HG02870 (cell line): ENCODE data around the gene KDM4C.
A peak's percentile ranks its signal among the peaks of the same experiment; 100 is the strongest.

Experiments used
- ATAC-seq: cut with Tn5 transposase; IDR thresholded peaks from one replicate; pipeline ENCODE4 v1.9.1; 2021; ENCODE audit warnings: mild to moderate bottlenecking, moderate library complexity; ENCODE audit not compliant: unreplicated experiment

Gene KDM4C

DNA sequence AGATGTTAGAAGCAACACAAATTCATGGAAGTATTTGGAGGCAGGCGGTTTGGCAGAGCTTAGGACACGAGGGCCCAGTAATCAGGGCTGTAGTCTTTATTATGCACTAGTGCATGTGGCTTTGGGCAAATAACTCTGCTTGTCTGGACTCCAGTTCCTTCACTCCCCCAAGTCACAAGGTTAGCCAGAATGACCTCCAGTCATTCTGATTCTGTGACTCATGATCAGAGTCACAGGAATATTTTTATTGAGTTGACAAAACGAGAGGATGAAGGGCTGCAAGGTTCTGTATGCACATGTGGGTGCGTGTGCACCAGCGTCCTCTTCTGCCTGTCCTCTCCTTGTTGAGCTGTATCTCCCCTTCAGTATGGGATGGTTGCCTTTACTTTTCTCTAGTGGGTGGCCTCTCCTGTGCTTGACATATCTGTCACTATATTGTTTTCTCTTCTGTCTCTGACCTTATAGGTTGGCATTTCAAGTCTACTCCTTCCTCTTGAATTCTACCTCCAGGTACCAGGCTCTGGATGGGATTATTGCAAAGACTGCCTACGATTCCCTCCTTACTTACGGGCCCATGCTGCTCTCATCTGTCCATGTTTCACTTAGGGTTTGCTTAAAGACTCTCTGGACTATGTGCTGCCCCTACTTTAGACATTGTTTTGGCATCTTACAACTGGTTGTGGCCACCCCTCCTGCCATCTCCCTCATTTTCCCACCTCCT lies 94.6 kb downstream of the KDM4C start:
- ATAC-seq = no peak

DNA sequence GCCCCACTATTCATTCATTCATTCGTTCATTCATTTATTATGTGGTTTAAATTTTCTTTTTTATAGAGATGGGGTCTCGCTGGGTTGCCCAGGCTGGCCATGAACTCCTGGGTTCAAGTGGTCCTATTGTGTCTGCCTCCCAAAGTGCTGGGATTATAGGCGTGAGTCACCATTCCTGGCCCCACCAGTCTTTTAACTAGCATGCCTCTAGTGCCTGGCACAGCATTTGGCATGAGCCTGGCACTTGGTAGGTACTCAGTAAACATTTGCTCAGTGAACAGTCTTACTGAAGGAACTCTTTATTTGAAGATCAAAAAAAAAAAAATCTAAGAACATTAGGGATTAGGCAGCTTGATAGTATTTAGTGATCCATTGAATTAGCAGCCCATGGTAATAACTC lies 98.1 kb downstream of the KDM4C start:
- ATAC-seq = no peak

DNA sequence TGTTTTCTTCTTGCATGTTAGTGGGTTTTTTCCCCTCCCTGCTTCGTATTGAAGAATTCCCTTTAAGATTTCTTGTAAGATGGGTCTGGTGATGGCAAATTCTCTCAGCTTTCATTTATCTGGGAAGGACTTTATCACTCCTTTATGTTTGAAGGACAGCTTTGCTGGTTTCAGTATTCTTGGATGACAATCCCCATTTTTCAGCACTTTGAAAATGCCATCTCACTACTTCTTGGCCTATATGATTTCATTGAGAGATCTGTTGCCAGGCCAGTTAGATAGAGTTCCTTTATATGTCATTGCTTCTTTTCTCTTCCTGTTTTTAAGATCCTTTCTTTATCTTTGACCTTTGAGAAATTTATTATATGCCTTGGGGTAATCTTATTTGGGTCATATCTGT lies 106.3 kb downstream of the KDM4C start:
- ATAC-seq = no peak

DNA sequence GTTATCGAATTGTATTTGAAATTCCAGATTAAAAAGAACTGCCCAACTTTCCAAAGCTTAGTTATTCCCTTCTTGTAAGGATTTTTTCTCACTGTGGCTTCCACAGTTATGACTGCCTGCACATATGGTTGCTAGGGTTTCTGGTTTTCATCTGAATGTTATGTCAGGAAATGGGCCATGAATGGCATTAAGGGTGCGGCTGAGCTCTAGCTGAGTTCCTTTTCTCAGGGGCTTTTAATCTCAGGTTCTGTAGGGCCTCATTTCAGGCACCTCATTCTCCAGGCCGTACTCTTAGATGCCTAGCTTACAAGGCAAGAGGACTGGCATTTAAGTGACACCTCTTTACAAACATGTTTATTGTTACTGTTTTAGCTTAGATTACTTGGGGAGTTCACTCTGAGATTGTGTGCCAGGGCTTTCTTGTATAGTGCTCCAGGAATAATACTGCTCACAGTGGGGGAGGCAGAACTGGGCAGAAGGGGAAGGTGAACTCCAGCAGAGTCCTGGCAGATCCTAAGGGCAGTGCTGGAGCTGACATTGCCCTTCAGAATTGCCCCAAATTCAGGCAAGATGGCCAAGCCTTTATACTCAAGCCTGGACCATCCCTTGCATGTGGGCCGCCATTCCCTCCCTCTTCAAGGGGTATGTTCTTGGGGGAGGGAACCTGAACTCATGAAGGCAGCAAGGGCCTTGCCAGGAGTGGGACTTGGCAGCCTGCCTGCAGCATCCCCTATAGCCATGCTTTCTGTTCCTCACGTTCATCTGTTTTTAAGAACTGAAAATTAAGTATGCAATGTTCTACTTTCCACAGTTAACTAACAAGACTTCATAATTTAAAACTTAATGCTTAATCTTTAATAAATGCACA lies 111.5 kb downstream of the KDM4C start:
- ATAC-seq = no peak

- ATAC-seq = no peak
These were observed 112.4 kb downstream of the KDM4C start for GRCh38 chr9:6870149-6870548.

GRCh38 chr9:6870650-6871477 lies 113.1 kb downstream of the KDM4C start:
- no peak for ATAC-seq

- no peak for ATAC-seq
These were observed 116.1 kb downstream of the KDM4C start for GRCh38 chr9:6873857-6874256.

DNA sequence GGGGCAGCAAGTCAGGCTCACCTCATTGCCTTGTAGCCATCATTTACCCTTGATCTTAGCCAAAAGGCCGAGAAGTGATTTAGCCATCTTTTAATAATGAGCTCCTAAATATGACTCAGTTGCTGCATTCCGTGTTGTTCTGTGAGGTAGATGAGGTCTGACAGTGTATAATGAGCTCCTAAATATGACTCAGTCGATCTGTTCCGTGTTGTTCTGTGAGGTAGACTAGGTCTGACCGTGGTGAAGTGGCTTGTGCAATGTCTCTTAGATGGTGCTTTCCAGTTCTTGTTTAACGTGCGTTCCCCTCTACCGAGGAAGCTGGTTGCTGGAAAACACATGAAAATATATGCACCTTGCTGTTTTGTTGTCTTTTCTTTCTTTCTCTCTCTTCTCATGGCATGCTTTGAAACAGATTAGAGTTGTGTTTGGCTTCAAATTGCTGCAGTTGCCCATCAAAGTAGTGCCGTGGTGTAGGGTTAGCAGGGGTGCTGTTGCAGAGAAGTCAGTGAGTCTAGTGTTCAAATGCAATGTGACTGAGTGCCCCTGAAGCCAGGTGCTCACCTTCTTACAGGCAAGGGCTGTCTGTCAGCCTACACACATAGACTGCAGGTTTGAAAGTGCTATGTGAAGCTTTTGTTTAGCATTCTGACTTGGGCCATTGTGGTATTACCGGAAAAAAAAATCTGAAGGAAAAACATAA lies 118.6 kb downstream of the KDM4C start:
- no peak for ATAC-seq

GRCh38 chr9:6877671-6878161 lies 119.9 kb downstream of the KDM4C start:
- ATAC-seq = no peak

- ATAC-seq = no peak
These were observed 122.9 kb downstream of the KDM4C start for GRCh38 chr9:6880626-6881025.

- no peak for ATAC-seq
These were observed 126.3 kb downstream of the KDM4C start for GRCh38 chr9:6884101-6884500.

DNA sequence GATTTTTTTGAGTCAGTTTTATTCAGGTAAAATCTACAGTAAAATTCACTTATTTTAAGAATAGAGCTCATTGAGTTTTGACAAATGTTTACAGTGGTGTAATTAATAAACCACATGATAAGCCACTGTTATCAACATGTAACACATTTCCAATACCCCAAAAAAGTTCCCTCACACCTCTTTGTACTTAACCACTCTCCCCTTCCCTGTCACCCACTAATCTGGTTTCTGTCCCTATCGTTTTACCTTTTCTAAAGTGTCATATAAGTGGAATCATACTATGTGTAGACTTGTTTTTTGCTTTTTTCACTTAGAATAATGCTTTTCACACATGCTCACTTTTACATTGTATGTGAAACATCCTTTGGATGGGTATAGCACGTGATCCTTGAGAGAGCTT lies 127.2 kb downstream of the KDM4C start:
- no peak for ATAC-seq

DNA sequence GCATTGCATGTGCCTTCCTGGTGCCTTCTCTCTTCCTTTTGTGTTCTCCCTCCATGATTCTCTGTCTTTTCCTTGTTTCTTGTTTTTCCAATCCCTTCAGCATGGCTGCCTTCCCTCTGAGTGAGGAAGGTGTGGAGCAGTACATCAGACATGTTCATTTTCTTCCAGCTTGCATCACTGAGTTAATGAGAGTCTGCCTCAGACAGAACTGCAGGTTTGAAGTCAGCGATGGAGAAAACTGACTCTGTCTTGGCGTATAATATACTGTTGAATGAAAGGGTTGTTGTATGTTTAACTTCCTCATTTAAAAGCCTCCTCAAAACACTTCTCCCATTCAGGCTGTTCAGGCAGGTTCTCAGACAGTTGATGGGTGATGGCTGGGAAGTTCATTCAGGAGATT lies 129.3 kb downstream of the KDM4C start:
- no peak for ATAC-seq

DNA sequence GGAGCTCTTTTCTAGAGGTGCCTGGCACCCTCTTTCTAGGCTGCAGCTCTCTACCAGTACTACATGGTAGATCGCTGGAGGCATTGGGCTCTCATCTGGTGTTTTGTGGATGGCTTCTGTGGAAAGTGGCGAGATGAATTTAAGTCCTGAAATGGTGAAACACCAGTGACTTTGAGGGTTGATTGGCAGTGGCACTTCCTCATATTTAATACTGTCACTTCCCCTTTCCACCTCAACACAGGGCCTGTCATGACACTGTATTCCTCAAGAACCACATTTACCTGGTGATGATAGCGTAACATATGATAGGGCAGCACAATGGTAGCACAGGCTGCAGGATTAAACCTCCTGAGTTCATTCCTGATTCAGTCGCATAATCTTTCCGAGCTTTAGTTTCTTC lies 132.1 kb downstream of the KDM4C start:
- no peak for ATAC-seq

- ATAC-seq = peak; percentile 23
These were observed 135.8 kb downstream of the KDM4C start for GRCh38 chr9:6893350-6894131.

DNA sequence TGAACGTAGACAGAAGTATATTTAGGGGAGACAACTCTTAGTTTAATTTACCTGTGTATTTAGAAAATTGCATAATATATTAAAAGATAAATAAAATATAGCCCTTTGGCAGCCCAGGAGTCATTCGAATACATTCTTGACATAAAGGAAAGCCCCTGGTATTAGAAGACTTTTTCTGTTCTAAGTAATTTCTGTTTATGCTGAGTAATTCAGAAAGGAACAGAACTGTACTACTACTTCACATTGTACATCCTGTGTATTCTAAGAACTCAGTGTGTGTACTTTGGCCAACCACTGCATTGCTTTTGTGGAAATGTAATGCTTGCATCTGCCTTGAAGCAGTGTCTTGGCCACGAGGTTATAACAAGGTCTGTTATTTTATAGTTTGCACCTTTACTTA lies 136.4 kb downstream of the KDM4C start:
- peak; percentile 97 for ATAC-seq

DNA sequence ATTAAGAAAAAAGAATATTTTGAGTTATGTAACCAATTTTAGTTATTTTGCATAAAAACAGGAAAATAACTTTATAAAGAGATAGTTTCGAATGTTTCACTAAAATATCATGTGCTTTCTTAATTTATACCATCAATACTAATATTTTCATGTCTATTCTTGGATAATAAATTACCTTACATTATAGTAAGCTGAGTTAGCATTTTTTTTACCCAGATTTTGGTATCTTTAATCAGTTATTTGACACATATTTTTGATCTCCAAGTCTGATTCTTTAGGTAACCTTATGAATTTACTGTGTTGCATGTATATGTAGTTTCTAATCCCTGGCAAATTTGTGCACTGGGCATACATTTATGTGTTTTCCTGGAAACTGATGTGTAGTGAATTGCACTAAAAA lies 138.0 kb downstream of the KDM4C start:
- ATAC-seq = no peak

DNA sequence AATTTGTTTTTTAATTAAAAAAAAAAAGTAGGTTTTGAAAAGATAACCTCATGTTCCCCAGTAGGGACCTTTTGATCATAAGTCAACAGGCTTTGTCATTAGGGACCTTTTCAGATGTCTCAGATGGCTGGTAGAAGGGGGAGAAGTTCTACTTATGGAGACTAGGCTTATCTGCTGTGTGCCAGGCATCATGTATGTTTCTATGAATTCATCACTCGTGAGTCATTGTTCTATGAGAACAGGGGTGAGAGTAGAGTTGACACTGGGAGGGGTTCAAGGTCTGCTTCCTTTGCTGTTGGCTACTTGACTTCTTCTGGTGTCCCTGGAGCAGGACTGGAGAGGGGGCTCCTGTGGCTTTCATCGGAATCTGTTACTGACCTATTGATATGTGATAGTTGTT lies 138.8 kb downstream of the KDM4C start:
- no peak for ATAC-seq

DNA sequence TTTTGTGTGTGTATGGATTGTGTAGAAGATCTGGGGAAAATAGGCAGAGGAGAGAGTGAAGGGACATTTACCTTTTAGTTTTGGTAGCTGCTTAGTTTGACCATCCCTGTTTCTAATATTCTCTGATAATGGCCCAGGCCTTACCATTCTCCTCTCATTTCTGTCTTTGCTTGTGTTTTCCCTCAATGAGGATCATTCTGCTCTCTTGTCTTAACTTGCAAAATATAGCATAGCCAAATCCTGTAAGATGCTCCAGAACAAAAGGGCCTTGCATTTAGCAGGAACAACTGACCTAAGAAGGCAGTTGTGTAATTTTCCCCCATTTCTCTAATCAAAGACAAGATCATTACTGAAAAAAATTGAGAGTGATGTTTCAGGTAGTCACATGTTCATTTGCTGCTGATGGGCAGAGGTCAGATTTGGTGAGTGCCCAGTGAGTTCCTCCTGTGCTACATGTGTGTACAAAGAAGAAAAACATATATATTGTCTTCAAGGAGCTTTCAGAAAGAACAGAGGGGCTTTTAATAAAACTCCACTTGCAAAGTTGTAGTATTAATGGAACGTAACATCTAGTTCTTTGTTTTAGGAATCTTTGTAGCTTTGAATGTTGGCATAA lies 139.5 kb downstream of the KDM4C start:
- ATAC-seq = no peak
